ENCODE data around the gene ST7.

- TF ChIP-seq CTCF (IDR thresholded peaks at IDR 0.05), result no peak
- no peak for TF ChIP-seq POLR2A (IDR thresholded peaks at IDR 0.05)
These were observed 320.5 kb downstream of the ST7 start for GRCh38 chr7:117273814-117274225.

Measured in sigmoid colon (tissue), 3 donors.